Chondrocyte (in vitro differentiated cells): ENCODE measurements around the gene GJA3. TPM values are rescaled to one million over a fixed set of nuclear protein-coding genes. Genes with fewer than 3 reads are reported as not detected.

ENCODE experiments used
- DNase-seq: peaks from one replicate; pipeline ENCODE4 v3.0.0; 2021; ENCODE audit warnings: mixed read lengths, low spot score
- H3K27ac Mint-ChIP-seq: one replicate; pipeline ENCODE4 v1.8.0; 2021; ENCODE audit warnings: mild to moderate bottlenecking, moderate library complexity, mixed read lengths; ENCODE audit not compliant: unreplicated experiment
- H3K27me3 Mint-ChIP-seq: 2 replicates; pipeline ENCODE4 v1.8.0; 2021; ENCODE audit warnings: low read depth, mixed read lengths
- H3K36me3 Mint-ChIP-seq: 2 replicates; pipeline ENCODE4 v1.8.0; 2021; ENCODE audit warnings: low read depth, mixed read lengths
- H3K4me1 Mint-ChIP-seq: 2 replicates; pipeline ENCODE4 v1.8.0; 2021; ENCODE audit warnings: low read depth, mild to moderate bottlenecking, mixed read lengths
- H3K4me3 Mint-ChIP-seq: one replicate; pipeline ENCODE4 v1.8.0; 2021; ENCODE audit warnings: mild to moderate bottlenecking, moderate library complexity, mixed read lengths; ENCODE audit not compliant: unreplicated experiment
- H3K9me3 Mint-ChIP-seq: 2 replicates; pipeline ENCODE4 v1.8.0; 2021; ENCODE audit warnings: low read depth, mixed read lengths
- CTCF ChIP-seq: fragments of 200-600 bp; sonication (generic); IDR thresholded peaks from 2 replicates; pipeline ENCODE4 v1.5.0; 2021; ENCODE audit warnings: antibody characterized with exemption, mild to moderate bottlenecking, moderate library complexity
- total RNA-seq: library from RNA; stranded (reverse); gene quantifications from 3 replicates; pipeline ENCODE4 v1.2.1, GENCODE V29; 2021

Gene GJA3
- total RNA-seq, 1 donor from 2014 or later = 0.37 TPM

- no peaks in the 10 kb centered on the region for H3K9me3 Mint-ChIP-seq
- peaks cover 3% of the 10 kb centered on the region for H3K36me3 Mint-ChIP-seq
- H3K27me3 Mint-ChIP-seq = peaks cover 47% of the 10 kb centered on the region
- peak overlapping the region; percentile 60 for H3K4me3 Mint-ChIP-seq
- TF ChIP-seq CTCF = no peak
- DNase-seq = no peak
- peaks cover 5% of the 10 kb centered on the region for H3K4me1 Mint-ChIP-seq
- no peak overlapping the region for H3K27ac Mint-ChIP-seq
Observed at GRCh38 chr13:20192158-20192835, 31.4 kb upstream of the GJA3 start.

DNA sequence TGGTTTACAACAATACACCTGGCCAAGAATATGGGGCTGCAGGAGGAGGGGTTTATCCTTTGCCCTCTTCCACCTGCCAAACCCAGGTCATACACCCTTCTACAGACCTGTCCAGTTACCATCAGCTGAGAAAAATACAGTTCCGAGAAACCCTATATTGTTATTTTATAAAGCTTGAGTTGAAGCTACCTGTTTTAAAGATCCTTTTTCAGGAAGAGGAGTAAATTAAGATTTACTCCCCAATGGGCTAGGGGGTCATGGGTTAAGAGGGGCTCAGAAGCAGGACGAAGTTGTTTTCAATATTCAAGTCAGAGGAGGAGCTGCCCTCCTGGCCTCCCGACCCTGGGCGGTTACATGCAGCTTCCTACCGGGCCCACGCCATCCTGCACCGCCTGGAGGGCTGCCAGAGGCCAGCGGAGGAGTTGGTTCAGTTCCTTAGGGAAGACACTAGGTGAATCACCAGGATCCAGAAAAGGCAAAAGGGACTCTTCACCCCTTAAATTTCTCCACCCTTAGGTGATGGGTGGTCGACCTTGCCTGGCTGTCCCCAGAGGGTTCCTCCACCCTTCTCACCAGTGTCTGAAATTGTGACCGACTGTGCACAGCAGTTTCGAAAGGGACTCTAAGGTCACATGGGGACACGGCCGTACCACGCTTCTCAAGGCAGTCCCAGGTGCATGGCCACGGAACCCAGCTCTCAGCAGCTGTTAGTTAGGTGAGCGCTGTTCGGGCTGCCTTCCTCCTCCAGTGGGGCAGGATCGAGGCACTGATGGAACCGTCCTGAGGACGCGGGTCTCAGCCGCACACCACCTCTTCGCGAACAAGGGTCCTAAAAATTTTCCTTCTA lies 30.7 kb upstream of the GJA3 start:
- no peak for DNase-seq
- no peak overlapping the region for H3K27ac Mint-ChIP-seq
- TF ChIP-seq CTCF = no peak
- H3K4me3 Mint-ChIP-seq = peak overlapping the region; percentile 60
- H3K36me3 Mint-ChIP-seq = peaks cover 3% of the 10 kb centered on the region
- H3K9me3 Mint-ChIP-seq = no peaks in the 10 kb centered on the region
- H3K27me3 Mint-ChIP-seq = peaks cover 49% of the 10 kb centered on the region
- peaks cover 5% of the 10 kb centered on the region for H3K4me1 Mint-ChIP-seq

DNA sequence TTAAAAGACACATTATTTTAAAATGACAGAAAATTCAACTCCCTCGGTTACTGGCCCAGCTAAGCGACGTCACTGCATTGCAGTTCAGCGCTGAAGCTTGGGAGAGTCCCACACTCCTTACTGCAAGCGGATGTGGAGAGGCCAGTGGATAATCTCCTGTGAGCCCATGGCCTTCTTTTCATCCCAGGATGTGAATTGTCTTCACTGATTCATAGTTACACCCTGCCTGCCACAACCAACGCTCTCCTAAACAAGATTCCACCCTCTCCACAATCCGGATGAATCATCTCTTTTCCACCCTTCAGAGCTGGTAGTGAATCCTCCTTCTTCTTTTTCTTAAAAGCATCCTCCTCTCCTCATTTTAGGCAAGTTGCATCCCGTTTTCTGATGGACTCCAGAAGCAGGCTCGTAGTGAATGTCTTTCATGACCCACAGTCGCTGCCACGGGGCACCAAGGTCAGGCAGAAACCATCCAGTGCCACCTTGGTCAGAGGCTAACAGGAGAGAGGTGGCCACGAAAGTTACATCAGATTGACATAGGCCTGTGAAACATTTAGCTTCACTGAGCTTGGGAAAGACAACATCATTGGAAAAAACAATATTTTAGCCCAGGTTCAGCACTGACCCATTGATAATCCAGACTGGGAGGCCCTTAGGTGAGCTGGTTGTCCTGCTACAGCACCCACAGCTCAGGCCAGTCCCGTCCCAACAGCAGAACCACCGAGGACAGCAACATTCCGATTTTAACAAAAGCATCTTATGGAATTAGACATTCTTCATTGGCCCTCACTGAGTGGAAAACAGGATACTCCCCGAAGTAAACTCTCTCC lies 29.8 kb upstream of the GJA3 start:
- peaks cover 3% of the 10 kb centered on the region for H3K36me3 Mint-ChIP-seq
- H3K27ac Mint-ChIP-seq = no peak overlapping the region
- no peak for DNase-seq
- peaks cover 47% of the 10 kb centered on the region for H3K27me3 Mint-ChIP-seq
- no peak overlapping the region for H3K4me3 Mint-ChIP-seq
- H3K9me3 Mint-ChIP-seq = no peaks in the 10 kb centered on the region
- TF ChIP-seq CTCF = no peak
- H3K4me1 Mint-ChIP-seq = peaks cover 5% of the 10 kb centered on the region

DNA sequence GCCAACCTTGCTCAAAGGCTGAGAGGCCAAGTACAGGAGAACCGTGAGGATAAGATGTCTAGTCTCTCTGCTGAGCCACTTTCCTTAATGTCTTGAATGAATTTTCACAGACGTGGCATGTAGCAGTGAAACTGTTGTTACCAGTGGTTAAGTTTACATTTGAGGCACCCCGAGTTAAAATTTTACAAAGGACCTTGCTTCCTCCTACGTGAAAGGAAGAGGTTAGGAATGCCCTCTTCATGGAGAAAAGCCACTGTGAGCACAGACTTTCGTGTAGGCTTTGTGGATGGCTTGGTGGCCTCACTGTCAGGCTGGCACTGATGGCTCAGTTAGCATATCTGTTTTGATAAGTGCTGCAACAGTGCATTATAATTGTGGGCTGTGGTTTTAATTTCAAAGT lies 29.2 kb upstream of the GJA3 start:
- Mint-ChIP-seq H3K9me3 (no peaks in the 10 kb centered on the region), H3K36me3 (peaks cover 3% of the 10 kb centered on the region), H3K4me1 (peaks cover 5% of the 10 kb centered on the region), H3K27me3 (peaks cover 44% of the 10 kb centered on the region), H3K4me3 (no peak overlapping the region), H3K27ac (no peak overlapping the region)
- DNase-seq = no peak
- TF ChIP-seq CTCF = no peak
